H9 (cell line): ENCODE measurements around the gene ADAMTS16. TPM values are rescaled to one million over a fixed set of nuclear protein-coding genes. Genes with fewer than 3 reads are reported as not detected.

Source experiments
- DNase-seq: peaks from one replicate; pipeline ENCODE4 v3.0.0-alpha.2; 2017
- H2AFZ ChIP-seq: one replicate; pipeline ENCODE4 v1.6.1; 2013; ENCODE audit warnings: mild to moderate bottlenecking, low read length, control low read depth, moderate library complexity
- H2AK5ac ChIP-seq: 2 replicates; pipeline ENCODE4 v1.6.1; 2013; ENCODE audit warnings: low read length, control low read depth, mixed read lengths; ENCODE audit not compliant: insufficient read length
- H2BK120ac ChIP-seq: one replicate; pipeline ENCODE4 v1.6.1; 2013; ENCODE audit warnings: low read depth, mild to moderate bottlenecking, low read length, control low read depth, inconsistent platforms; ENCODE audit not compliant: poor library complexity, severe bottlenecking
- H2BK12ac ChIP-seq: 2 replicates; pipeline ENCODE4 v1.6.1; 2013; ENCODE audit warnings: low read length, control low read depth, mixed read lengths, low read depth; ENCODE audit not compliant: insufficient read length
- H2BK15ac ChIP-seq: 2 replicates; pipeline ENCODE4 v1.6.1; 2013; ENCODE audit warnings: low read depth, low read length, control low read depth
- H2BK20ac ChIP-seq: one replicate; pipeline ENCODE4 v1.6.1; 2013; ENCODE audit warnings: low read depth, mild to moderate bottlenecking, low read length, control low read depth, inconsistent platforms; ENCODE audit not compliant: poor library complexity, severe bottlenecking
- H2BK5ac ChIP-seq: 2 replicates; pipeline ENCODE4 v1.6.1; 2013; ENCODE audit warnings: low read length, control low read depth, mixed read lengths; ENCODE audit not compliant: insufficient read length
- H3K14ac ChIP-seq: 2 replicates; pipeline ENCODE4 v1.6.1; 2013; ENCODE audit warnings: low read length, control low read depth; ENCODE audit not compliant: insufficient read depth
- H3K18ac ChIP-seq: 2 replicates; pipeline ENCODE4 v1.6.1; 2013; ENCODE audit warnings: low read depth, mild to moderate bottlenecking, mixed read lengths, low read length, control low read depth; ENCODE audit not compliant: insufficient read length
- H3K23ac ChIP-seq: 2 replicates; pipeline ENCODE4 v1.6.1; 2013; ENCODE audit warnings: low read length, control low read depth, mixed read lengths, low read depth; ENCODE audit not compliant: insufficient read length
- H3K23me2 ChIP-seq: 2 replicates; pipeline ENCODE4 v1.6.1; 2013; ENCODE audit warnings: low read depth, mild to moderate bottlenecking, mixed read lengths, low read length, control low read depth; ENCODE audit not compliant: insufficient read length, poor library complexity, severe bottlenecking
- H3K27ac ChIP-seq: 2 replicates; pipeline ENCODE4 v1.5.1; 2013; ENCODE audit warnings: low read length, control low read depth, mixed read lengths, low read depth; ENCODE audit not compliant: insufficient read length
- H3K27me3 ChIP-seq: 2 replicates; pipeline ENCODE4 v1.6.1; 2013; ENCODE audit warnings: low read length, control low read depth, inconsistent platforms; ENCODE audit not compliant: insufficient read depth
- H3K4ac ChIP-seq: 2 replicates; pipeline ENCODE4 v1.6.1; 2013; ENCODE audit warnings: low read depth, mild to moderate bottlenecking, control low read depth, inconsistent platforms, low read length, moderate library complexity
- H3K4me1 ChIP-seq: 2 replicates; pipeline ENCODE4 v1.6.1; 2013; ENCODE audit warnings: low read length, control low read depth, inconsistent platforms; ENCODE audit not compliant: insufficient read depth
- H3K4me2 ChIP-seq: 2 replicates; pipeline ENCODE4 v1.6.1; 2013; ENCODE audit warnings: low read length, control low read depth, mixed read lengths; ENCODE audit not compliant: insufficient read length, insufficient read depth
- H3K56ac ChIP-seq: 2 replicates; pipeline ENCODE4 v1.6.1; 2013; ENCODE audit warnings: low read depth, mild to moderate bottlenecking, mixed read lengths, low read length, control low read depth; ENCODE audit not compliant: insufficient read length
- H3K79me1 ChIP-seq: 2 replicates; pipeline ENCODE4 v1.6.1; 2013; ENCODE audit warnings: low read depth, mild to moderate bottlenecking, moderate library complexity, low read length, control low read depth, inconsistent platforms; ENCODE audit not compliant: insufficient read depth, poor library complexity, severe bottlenecking
- H3K79me2 ChIP-seq: 2 replicates; pipeline ENCODE4 v1.6.1; 2013; ENCODE audit warnings: low read length, control low read depth, inconsistent platforms; ENCODE audit not compliant: insufficient read depth
- H3K9ac ChIP-seq: 2 replicates; pipeline ENCODE4 v1.6.1; 2013; ENCODE audit warnings: low read length, control low read depth, mixed read lengths; ENCODE audit not compliant: insufficient read length; ENCODE audit errors: extremely low read depth
- H3K9me3 ChIP-seq: one replicate; pipeline ENCODE4 v1.6.1; 2013; ENCODE audit warnings: low read depth, low read length, inconsistent platforms; ENCODE audit not compliant: control insufficient read depth
- H3T11ph ChIP-seq: one replicate; pipeline ENCODE4 v1.6.1; 2013; ENCODE audit warnings: mild to moderate bottlenecking, low read length, control low read depth, inconsistent platforms
- H4K20me1 ChIP-seq: one replicate; pipeline ENCODE4 v1.6.1; 2013; ENCODE audit not compliant: control insufficient read depth, insufficient read length, insufficient read depth
- H4K5ac ChIP-seq: 2 replicates; pipeline ENCODE4 v1.6.1; 2013; ENCODE audit warnings: low read depth, mild to moderate bottlenecking, mixed read lengths, low read length, control low read depth; ENCODE audit not compliant: insufficient read length
- H4K8ac ChIP-seq: replicated peaks from 2 replicates; pipeline ENCODE4 v1.6.1; 2013; ENCODE audit warnings: low read length, control low read depth, mixed read lengths, low read depth; ENCODE audit not compliant: insufficient read length
- H4K91ac ChIP-seq: 2 replicates; pipeline ENCODE4 v1.6.1; 2013; ENCODE audit warnings: low read depth, mild to moderate bottlenecking, moderate library complexity, mixed read lengths, low read length, control low read depth; ENCODE audit not compliant: insufficient read length
- H3K27ac Mint-ChIP-seq, 3 experiments: 2 replicates in 2 of 3; 3 replicates in 1 of 3; pipeline ENCODE4 v1.8.0; 2020 to 2021; ENCODE audit warnings: mixed read lengths in 3 of 3, mild to moderate bottlenecking in 1 of 3, moderate library complexity in 1 of 3
- H3K27me3 Mint-ChIP-seq: 2 replicates; pipeline ENCODE4 v1.8.0; 2021; ENCODE audit warnings: low read depth, mild to moderate bottlenecking, moderate library complexity, mixed read lengths
- H3K36me3 Mint-ChIP-seq, 3 experiments: 2 replicates in 2 of 3; 3 replicates in 1 of 3; pipeline ENCODE4 v1.8.0; 2020 to 2021; ENCODE audit warnings: low read depth in 3 of 3, mixed read lengths in 3 of 3; ENCODE audit not compliant: insufficient read depth in 1 of 3
- H3K4me1 Mint-ChIP-seq, 2 experiments: 2 replicates each; pipeline ENCODE4 v1.8.0; 2020; ENCODE audit warnings: mixed read lengths in 2 of 2
- H3K4me3 Mint-ChIP-seq, 2 experiments: 2 replicates in 1 of 2; 3 replicates in 1 of 2; pipeline ENCODE4 v1.8.0; 2020 to 2021; ENCODE audit warnings: mild to moderate bottlenecking in 2 of 2, mixed read lengths in 2 of 2, moderate library complexity in 1 of 2
- H3K9me3 Mint-ChIP-seq, 2 experiments: 2 replicates in 1 of 2; 3 replicates in 1 of 2; pipeline ENCODE4 v1.8.0; 2020; ENCODE audit warnings: mild to moderate bottlenecking in 2 of 2, mixed read lengths in 2 of 2, moderate library complexity in 1 of 2
- CTCF ChIP-seq: fragments of 200-600 bp; sonication (generic); conservative IDR thresholded peaks from 3 replicates; pipeline ENCODE4 v1.8.0; 2021; ENCODE audit warnings: antibody characterized with exemption, mild to moderate bottlenecking
- WGBS: extraction: QIAGEN DNeasy Blood & Tissue Kit; methylation state at CpG from one replicate; pipeline ENCODE4 v1.1.7; 2013; ENCODE audit warnings: missing lambda C conversion rate, low lambda C conversion rate, mixed read lengths; ENCODE audit not compliant: insufficient read length; ENCODE audit errors: extremely low coverage; 5-methylcytosine and 5-hydroxymethylcytosine counted together
- total RNA-seq: library from RNA; stranded (reverse); gene quantifications from 2 replicates; pipeline ENCODE4 v1.2.1, GENCODE V29; 2021

Gene ADAMTS16
- total RNA-seq, 1 experiment from 2014 or later: 4.5 TPM

GRCh38 chr5:5179079-5179478, 38.9 kb downstream of the ADAMTS16 start:
- H2BK20ac ChIP-seq: no peak overlapping the region
- no peak overlapping the region for H2BK12ac ChIP-seq
- peaks cover 3 to 10% (median 8%) of the 10 kb centered on the region in 3 experiments; a peak in 6 of 7 replicates for H3K36me3 Mint-ChIP-seq
- no peak; the same call in 2 of the 3 replicates for TF ChIP-seq CTCF
- H2BK15ac ChIP-seq: no peak overlapping the region
- H3K4me1 Mint-ChIP-seq: peaks cover 71% of the 10 kb centered on the region in 2 experiments
- no peaks in the 10 kb centered on the region for H3K9me3 ChIP-seq
- no peak overlapping the region for H3T11ph ChIP-seq
- peak overlapping the region; percentile 19 for H3K4me2 ChIP-seq
- H3K4ac ChIP-seq: no peak overlapping the region
- H3K4me1 ChIP-seq: peaks cover 23% of the 10 kb centered on the region; the same call in 1 of the 2 replicates
- H3K4me3 Mint-ChIP-seq: peak overlapping the region; percentile 20 to 51; a peak in 2 of 5 replicates
- WGBS: no CpG with 5 or more reads among the region's 5 CpGs
- H3K79me2 ChIP-seq: peaks cover 3% of the 10 kb centered on the region; the same call in 1 of the 2 replicates
- H3K56ac ChIP-seq: no peak overlapping the region
- peak overlapping the region in 2 of 3 experiments; percentile 73 to 100; a peak in 4 of 7 replicates for H3K27ac Mint-ChIP-seq
- peaks cover 2% of the 10 kb centered on the region for H4K20me1 ChIP-seq
- peaks cover 0 to 9% of the 10 kb centered on the region in 2 experiments; a peak in 4 of 5 replicates for H3K9me3 Mint-ChIP-seq
- H2BK5ac ChIP-seq: no peak overlapping the region
- no peak overlapping the region for H4K8ac ChIP-seq
- H2AFZ ChIP-seq: no peak overlapping the region
- H2AK5ac ChIP-seq: no peak overlapping the region
- H3K14ac ChIP-seq: no peak overlapping the region
- peaks cover 6% of the 10 kb centered on the region for H3K27me3 Mint-ChIP-seq
- no peak overlapping the region for H4K5ac ChIP-seq
- no peak overlapping the region for H3K18ac ChIP-seq
- H3K23ac ChIP-seq: no peak overlapping the region
- no peak overlapping the region for H3K9ac ChIP-seq
- H3K79me1 ChIP-seq: no peaks in the 10 kb centered on the region
- H2BK120ac ChIP-seq: no peak overlapping the region
- peak overlapping the region; percentile 50 for H3K27ac ChIP-seq
- no peak for DNase-seq
- H3K27me3 ChIP-seq: no peaks in the 10 kb centered on the region
- no peaks in the 10 kb centered on the region for H3K23me2 ChIP-seq
- H4K91ac ChIP-seq: no peak overlapping the region
